NCI-H128 (cell line): ENCODE results near the gene ARHGAP45.

ENCODE experiments used
- DNase-seq: peaks from one replicate; lab custom pipeline; 2025; ENCODE audit not compliant: unreplicated experiment; lab: John Stamatoyannopoulos, UW

The ARHGAP45 gene

GRCh38 chr19:1037621-1038064 lies 29.3 kb upstream of the ARHGAP45 start:
- no peak for DNase-seq

DNA sequence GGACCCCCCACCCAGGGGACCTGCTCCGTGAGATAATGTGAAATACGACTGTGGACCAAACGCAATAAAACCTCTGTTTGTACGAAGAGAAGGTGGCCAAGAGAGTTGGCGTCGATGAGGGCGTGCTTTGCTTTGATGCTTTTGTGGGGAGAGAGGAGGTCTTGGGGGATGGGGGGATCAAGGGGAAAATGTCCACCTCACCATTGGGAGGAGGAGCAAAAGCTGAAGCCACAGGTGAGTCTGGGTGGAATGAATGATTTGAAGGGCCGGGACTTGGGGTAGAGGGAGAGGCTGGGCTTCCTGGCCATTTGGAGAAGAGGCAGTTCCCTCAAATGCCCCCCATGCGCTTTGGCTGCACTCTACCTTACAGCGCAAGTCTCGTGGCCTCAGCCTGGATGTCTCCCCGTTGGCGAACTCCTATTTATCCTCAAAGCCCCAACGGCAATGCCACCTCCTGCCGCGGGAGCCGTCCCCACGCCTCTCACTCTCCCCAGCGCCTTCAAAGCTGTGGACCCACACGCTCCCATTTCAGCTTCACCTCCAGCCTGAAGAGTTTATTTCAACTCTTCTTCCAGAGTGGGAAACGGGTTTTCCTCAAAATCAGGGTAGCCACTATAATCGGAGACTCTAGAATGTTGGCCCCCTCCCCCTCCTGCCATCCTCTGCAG lies 27.9 kb upstream of the ARHGAP45 start:
- no peak for DNase-seq

GRCh38 chr19:1039646-1040475 lies 27.1 kb upstream of the ARHGAP45 start, which contains the start of gene ABCA7:
TSS of gene ABCA7 (plus strand) at chr19:1040107. CDS start at chr19:1041362, 1,255 bp downstream.
- DNase-seq = peak; percentile 96

- peak; percentile 66 for DNase-seq
Measured at GRCh38 chr19:1040476-1041271, 26.3 kb upstream of the ARHGAP45 start.

DNA sequence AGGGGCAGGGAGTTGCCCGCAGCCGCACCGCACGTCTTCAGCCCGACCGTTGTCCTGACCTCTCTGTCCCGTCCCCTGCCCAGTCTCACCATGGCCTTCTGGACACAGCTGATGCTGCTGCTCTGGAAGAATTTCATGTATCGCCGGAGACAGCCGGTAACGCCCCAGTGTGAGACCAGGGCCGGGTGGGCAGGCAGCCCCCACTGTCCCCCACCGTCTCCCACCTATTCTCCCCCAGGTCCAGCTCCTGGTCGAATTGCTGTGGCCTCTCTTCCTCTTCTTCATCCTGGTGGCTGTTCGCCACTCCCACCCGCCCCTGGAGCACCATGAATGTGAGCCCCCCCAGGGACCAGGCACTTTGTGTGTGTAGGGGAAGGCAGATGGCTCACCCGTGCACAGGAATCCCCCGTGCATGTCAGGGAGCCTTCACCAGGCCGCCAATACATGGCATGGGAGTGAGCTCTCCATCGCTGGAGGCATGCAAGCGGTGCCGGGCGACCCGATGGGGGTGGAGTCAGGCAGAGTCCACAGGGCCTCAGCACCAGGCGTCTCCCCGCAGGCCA lies 25.6 kb upstream of the ARHGAP45 start:
- DNase-seq = no peak

DNA sequence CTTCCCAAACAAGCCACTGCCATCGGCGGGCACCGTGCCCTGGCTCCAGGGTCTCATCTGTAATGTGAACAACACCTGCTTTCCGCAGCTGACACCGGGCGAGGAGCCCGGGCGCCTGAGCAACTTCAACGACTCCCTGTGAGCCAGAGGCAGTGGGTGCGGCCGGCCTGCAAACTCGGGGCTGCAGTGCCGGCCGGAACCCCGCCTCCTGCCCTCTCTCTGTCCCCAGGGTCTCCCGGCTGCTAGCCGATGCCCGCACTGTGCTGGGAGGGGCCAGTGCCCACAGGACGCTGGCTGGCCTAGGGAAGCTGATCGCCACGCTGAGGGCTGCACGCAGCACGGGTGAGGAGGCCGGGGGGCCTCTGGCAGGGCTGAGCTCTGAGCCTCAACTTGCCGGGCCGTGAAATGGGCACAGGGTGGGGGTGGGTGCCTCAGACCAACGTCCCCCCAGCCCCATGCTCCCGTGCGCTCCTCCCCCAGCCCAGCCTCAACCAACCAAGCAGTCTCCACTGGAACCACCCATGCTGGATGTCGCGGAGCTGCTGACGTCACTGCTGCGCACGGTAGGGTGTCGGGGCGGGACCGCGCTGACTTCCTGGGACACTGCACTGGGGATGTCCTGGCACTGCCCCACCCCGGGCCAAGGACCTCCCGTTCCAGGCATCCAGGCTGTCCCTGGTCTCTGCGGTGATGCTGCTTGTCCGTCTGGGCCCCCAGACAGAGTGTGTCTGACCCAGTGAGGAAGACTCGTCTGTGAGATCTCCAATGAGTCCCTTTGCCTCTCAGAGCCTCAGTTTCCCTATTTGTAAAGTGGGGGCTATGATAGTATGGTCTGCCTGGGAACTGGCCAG lies 24.9 kb upstream of the ARHGAP45 start:
- no peak for DNase-seq

DNA sequence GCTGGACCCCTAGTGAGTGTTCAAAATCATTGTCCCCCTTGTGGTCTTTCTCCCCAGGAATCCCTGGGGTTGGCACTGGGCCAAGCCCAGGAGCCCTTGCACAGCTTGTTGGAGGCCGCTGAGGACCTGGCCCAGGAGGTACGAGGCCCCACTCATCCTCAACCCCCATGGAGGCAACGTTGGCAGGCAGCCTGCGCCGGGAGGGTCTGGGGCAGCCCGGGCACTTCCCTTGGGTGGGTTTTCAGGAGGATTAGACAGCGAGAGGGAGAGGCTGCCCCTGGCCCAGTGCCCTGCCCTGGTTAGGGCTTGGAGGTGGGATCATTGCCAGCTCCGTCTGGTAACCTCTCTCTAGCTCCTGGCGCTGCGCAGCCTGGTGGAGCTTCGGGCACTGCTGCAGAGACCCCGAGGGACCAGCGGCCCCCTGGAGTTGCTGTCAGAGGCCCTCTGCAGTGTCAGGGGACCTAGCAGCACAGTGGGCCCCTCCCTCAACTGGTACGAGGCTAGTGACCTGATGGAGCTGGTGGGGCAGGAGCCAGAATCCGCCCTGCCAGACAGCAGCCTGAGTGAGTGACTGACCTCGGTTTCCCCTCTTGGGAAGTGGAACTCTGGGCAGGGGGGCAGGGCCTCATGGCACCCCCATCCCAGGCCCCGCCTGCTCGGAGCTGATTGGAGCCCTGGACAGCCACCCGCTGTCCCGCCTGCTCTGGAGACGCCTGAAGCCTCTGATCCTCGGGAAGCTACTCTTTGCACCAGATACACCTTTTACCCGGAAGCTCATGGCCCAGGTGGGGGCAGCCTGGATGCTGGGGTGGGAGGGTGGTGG lies 24.1 kb upstream of the ARHGAP45 start:
- no peak for DNase-seq

DNA sequence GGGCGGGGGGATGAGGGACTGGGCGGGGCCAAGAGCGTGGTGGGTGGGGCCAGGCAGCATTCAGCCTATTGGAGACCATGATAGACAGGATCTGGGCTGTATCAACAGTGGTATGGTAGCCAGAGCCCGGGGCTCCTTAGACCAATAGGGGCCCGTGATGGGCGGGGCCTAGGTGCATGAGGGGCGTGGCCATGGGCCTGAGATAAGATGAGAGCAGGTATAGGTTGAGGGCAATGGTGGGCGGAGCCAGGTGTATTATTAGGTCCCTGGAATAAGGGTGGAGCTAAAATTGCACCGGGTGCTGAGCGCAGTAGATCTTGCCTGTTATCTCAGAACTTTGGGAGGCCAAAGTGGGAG lies 21.7 kb upstream of the ARHGAP45 start:
- no peak for DNase-seq

- no peak for DNase-seq
Measured at GRCh38 chr19:1046117-1046626, 20.8 kb upstream of the ARHGAP45 start.

- no peak for DNase-seq
Measured at GRCh38 chr19:1046836-1047695, 19.9 kb upstream of the ARHGAP45 start.

GRCh38 chr19:1047696-1048147 lies 19.2 kb upstream of the ARHGAP45 start:
- DNase-seq = no peak

GRCh38 chr19:1049106-1049505 lies 17.9 kb upstream of the ARHGAP45 start:
- no peak for DNase-seq

GRCh38 chr19:1049800-1050199 lies 17.2 kb upstream of the ARHGAP45 start:
- no peak for DNase-seq

DNA sequence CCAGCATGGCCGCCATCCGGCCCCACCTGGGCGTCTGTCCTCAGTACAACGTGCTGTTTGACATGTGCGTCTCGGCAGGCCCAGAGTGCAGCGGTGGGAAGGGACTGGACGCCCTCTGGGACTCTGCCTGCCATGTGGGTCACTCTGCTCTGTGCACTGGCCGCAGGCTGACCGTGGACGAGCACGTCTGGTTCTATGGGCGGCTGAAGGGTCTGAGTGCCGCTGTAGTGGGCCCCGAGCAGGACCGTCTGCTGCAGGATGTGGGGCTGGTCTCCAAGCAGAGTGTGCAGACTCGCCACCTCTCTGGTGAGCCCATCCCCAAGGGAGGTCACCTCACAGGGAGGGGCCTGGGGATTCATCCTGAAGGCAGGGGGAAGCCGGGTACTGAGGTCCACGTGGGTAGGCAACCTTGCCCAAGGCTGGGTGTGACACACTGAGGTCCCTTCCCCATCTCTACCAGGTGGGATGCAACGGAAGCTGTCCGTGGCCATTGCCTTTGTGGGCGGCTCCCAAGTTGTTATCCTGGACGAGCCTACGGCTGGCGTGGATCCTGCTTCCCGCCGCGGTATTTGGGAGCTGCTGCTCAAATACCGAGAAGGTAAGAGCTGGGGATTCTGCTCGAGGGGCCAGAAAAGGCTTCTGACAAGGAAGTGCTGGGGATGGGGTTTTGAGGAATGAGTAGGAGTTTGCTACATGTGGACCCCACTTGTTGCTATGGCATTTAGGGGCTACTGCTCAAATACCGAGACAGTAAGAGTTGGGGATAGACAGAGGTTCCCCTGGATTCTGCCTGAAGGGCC lies 15.8 kb upstream of the ARHGAP45 start:
- DNase-seq = no peak

GRCh38 chr19:1051791-1052190 lies 15.2 kb upstream of the ARHGAP45 start:
- DNase-seq = no peak

DNA sequence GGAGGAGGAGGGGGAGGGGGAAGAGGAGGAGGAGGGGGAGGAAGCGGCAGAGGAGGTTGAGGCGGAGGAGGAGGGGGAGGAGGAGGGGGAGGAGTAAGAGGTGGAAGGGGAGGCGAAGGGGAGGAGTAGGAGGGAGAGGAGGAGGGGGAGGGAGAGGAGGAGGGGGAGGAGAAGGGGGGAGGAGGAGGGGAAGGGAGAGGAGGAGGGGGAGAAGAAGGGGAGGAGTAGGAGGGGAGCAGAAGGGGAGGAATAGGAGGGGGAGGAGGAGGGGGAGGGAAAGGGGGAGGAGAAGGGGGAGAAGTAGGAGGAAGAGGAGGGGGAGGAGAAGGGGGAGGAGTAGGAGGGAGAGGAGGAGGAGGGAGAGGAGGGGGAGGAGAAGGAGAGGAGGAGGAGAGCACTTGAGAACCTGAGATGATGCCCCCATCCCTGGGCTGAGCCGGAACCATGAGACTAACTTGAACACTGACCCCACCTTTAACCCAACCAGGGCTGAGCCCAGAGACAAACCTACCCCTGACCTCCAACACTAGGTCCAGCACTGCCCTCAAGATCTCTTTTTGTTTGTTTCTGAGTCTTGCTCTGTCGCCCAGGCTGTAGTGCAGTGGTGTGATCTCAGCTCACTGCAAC lies 14.5 kb upstream of the ARHGAP45 start:
- DNase-seq = no peak
